DOHH2 (cell line): ENCODE data around the gene OXTR.

Experiments used
- H3F3A ChIP-seq: fragments of 200-600 bp; sonication (generic), shearing (Covaris generic); 2 replicates; pipeline ENCODE4 v1.6.0; 2016; ENCODE audit warnings: antibody characterized with exemption, mild to moderate bottlenecking; ENCODE audit not compliant: control insufficient read depth, insufficient read depth
- H3K27ac ChIP-seq: fragments of 200-600 bp; sonication (generic); 2 replicates; pipeline ENCODE4 v1.5.1; 2014; ENCODE audit warnings: low read depth, mild to moderate bottlenecking, low read length, moderate library complexity
- H3K27me3 ChIP-seq: fragments of 200-600 bp; sonication (generic); 2 replicates; pipeline ENCODE4 v1.6.1; 2014; ENCODE audit warnings: mild to moderate bottlenecking, low read length, mixed read lengths; ENCODE audit not compliant: control insufficient read depth
- H3K36me3 ChIP-seq: fragments of 200-600 bp; sonication (generic); 2 replicates; pipeline ENCODE4 v1.6.1; 2014; ENCODE audit warnings: mild to moderate bottlenecking, low read length, moderate library complexity, mixed read lengths; ENCODE audit not compliant: control insufficient read depth
- H3K4me1 ChIP-seq: fragments of 200-600 bp; sonication (generic); 2 replicates; pipeline ENCODE4 v1.6.1; 2014; ENCODE audit warnings: mild to moderate bottlenecking, low read length, mixed read lengths; ENCODE audit not compliant: control insufficient read depth
- H3K4me2 ChIP-seq: fragments of 200-600 bp; sonication (generic); 2 replicates; pipeline ENCODE4 v1.6.0; 2014; ENCODE audit warnings: mild to moderate bottlenecking, low read length, moderate library complexity
- H3K4me3 ChIP-seq: fragments of 200-600 bp; sonication (generic); 2 replicates; pipeline ENCODE4 v1.5.1; 2014; ENCODE audit warnings: mild to moderate bottlenecking, low read length, mixed read lengths
- H3K79me2 ChIP-seq: fragments of 200-600 bp; sonication (generic); 2 replicates; pipeline ENCODE4 v1.6.1; 2014; ENCODE audit warnings: mild to moderate bottlenecking, low read length, mixed read lengths; ENCODE audit not compliant: control insufficient read depth
- H3K9me2 ChIP-seq: fragments of 200-600 bp; sonication (generic); replicated peaks from 2 replicates; pipeline ENCODE4 v1.6.1; 2014; ENCODE audit warnings: mild to moderate bottlenecking, low read length, mixed read lengths; ENCODE audit not compliant: control insufficient read depth
- H3K9me3 ChIP-seq: fragments of 200-600 bp; sonication (generic); 2 replicates; pipeline ENCODE4 v1.6.1; 2014; ENCODE audit warnings: antibody characterized with exemption, low read length, mixed read lengths; ENCODE audit not compliant: control insufficient read depth, insufficient read depth
- H4K20me1 ChIP-seq: fragments of 200-600 bp; sonication (generic); 2 replicates; pipeline ENCODE4 v1.6.0; 2014; ENCODE audit warnings: low read depth, mild to moderate bottlenecking, antibody characterized with exemption, low read length, moderate library complexity; ENCODE audit not compliant: control insufficient read depth, insufficient read depth
- EZH2phosphoT487 ChIP-seq: fragments of 200-600 bp; sonication (generic); IDR thresholded peaks from 2 replicates; pipeline ENCODE4 v1.6.1; 2017; ENCODE audit warnings: borderline replicate concordance, mild to moderate bottlenecking, antibody characterized with exemption, low read length, moderate library complexity, mixed read lengths
- TF ChIP-seq, protein P1 (sequence below): fragments of 200-600 bp; sonication (generic); IDR thresholded peaks from one replicate; pipeline ENCODE4 v1.5.1; 2014; ENCODE audit warnings: antibody characterized with exemption, mild to moderate bottlenecking, low read depth, low read length; ENCODE audit not compliant: poor library complexity, severe bottlenecking

OXTR gene

DNA sequence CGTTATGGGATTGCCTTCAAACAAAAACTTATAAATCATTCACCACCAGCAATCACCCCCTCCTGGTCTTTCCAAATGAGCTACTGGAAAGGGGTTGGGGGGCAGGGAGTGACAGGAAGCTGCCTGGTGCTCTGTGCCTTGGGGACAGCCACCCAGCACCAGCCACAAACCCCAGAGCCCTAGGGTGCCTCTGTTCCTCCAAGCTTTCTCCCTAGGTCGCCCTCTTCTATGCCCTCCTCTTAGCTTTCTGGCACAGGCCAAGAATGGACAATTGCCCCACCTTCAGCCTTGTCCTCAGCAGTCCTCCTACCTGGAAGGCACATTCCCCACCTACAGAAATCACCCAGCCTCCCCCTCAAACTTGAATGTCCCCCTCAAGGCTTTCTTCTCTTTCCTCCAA, 3.3 kb downstream of the OXTR start:
- Histone ChIP-seq H3K4me2 (no peak overlapping the region), H3K36me3 (no peaks in the 10 kb centered on the region), H3K4me3 (no peak overlapping the region), H3K27me3 (peaks cover 29% of the 10 kb centered on the region), H3K4me1 (peaks cover 7% of the 10 kb centered on the region), H3F3A (no peaks in the 10 kb centered on the region), H3K9me3 (no peaks in the 10 kb centered on the region), H3K27ac (no peak overlapping the region), H3K9me2 (no peaks in the 10 kb centered on the region), H3K79me2 (no peaks in the 10 kb centered on the region), H4K20me1 (no peaks in the 10 kb centered on the region)
- no peak for TF ChIP-seq EZH2phosphoT487
- TF ChIP-seq, protein P1, sequence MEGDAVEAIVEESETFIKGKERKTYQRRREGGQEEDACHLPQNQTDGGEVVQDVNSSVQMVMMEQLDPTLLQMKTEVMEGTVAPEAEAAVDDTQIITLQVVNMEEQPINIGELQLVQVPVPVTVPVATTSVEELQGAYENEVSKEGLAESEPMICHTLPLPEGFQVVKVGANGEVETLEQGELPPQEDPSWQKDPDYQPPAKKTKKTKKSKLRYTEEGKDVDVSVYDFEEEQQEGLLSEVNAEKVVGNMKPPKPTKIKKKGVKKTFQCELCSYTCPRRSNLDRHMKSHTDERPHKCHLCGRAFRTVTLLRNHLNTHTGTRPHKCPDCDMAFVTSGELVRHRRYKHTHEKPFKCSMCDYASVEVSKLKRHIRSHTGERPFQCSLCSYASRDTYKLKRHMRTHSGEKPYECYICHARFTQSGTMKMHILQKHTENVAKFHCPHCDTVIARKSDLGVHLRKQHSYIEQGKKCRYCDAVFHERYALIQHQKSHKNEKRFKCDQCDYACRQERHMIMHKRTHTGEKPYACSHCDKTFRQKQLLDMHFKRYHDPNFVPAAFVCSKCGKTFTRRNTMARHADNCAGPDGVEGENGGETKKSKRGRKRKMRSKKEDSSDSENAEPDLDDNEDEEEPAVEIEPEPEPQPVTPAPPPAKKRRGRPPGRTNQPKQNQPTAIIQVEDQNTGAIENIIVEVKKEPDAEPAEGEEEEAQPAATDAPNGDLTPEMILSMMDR: no peak

GRCh38 chr3:8765528-8765927, 3.9 kb downstream of the OXTR start:
- H3K27ac ChIP-seq: no peak overlapping the region
- H3K79me2 ChIP-seq: no peaks in the 10 kb centered on the region
- H3K27me3 ChIP-seq: peaks cover 25% of the 10 kb centered on the region
- H3K36me3 ChIP-seq: no peaks in the 10 kb centered on the region
- peaks cover 7% of the 10 kb centered on the region for H3K4me1 ChIP-seq
- H3K9me2 ChIP-seq: no peaks in the 10 kb centered on the region
- H3F3A ChIP-seq: no peaks in the 10 kb centered on the region
- TF ChIP-seq EZH2phosphoT487: no peak
- TF ChIP-seq, protein P1: no peak
- no peaks in the 10 kb centered on the region for H3K9me3 ChIP-seq
- no peak overlapping the region for H3K4me3 ChIP-seq
- H4K20me1 ChIP-seq: no peaks in the 10 kb centered on the region
- no peak overlapping the region for H3K4me2 ChIP-seq

DNA sequence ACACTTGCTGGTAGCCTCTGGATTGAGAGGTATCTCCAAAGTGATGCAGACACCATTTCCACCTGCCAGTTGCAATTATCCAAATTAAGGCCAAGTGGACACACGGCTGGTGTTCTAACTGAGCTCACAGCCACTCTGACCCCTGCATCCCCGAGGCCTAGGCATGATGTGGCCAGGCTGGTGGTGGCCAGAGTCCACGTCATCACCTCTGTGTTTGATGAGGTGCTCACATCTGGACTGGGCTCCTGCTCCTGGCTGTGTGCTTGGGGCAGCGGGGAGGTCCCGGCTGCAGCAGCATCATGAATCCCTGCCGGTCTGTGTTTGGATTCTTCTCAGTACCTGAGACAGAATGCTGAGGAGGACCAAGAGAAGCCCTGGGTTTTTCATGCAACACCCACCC, 4.9 kb downstream of the OXTR start:
- Histone ChIP-seq H3K79me2 (no peaks in the 10 kb centered on the region), H3K27ac (no peak overlapping the region), H4K20me1 (no peaks in the 10 kb centered on the region), H3K4me1 (peaks cover 7% of the 10 kb centered on the region), H3K9me3 (no peaks in the 10 kb centered on the region), H3K4me3 (no peak overlapping the region), H3F3A (no peaks in the 10 kb centered on the region), H3K9me2 (no peaks in the 10 kb centered on the region), H3K36me3 (no peaks in the 10 kb centered on the region), H3K4me2 (no peak overlapping the region), H3K27me3 (peaks cover 17% of the 10 kb centered on the region)
- TF ChIP-seq EZH2phosphoT487: no peak
- TF ChIP-seq, protein P1: no peak
